Measurements from ENCODE around the gene RTP3. TPM values are rescaled to one million over a fixed set of nuclear protein-coding genes. Genes with fewer than 3 reads are reported as not detected.

The RTP3 gene
- total RNA-seq, 1 donor from 2014 or later: not detected

- H3K4me1 Mint-ChIP-seq (ENCODE audit: low read depth): peaks cover 14% of the 10 kb centered on the region
Observed at GRCh38 chr3:46503200-46503874, 5.6 kb downstream of the RTP3 start.

GRCh38 chr3:46504789-46505188, 7.0 kb downstream of the RTP3 start:
- H3K4me1 Mint-ChIP-seq (ENCODE audit: low read depth): peaks cover 14% of the 10 kb centered on the region
- no peaks in the 10 kb centered on the region for H3K36me3 Mint-ChIP-seq (ENCODE audit: low read depth)
- no peak overlapping the region for H3K27ac Mint-ChIP-seq
- no peak for DNase-seq (ENCODE audit: low spot score)
- H3K9me3 Mint-ChIP-seq: no peaks in the 10 kb centered on the region
- H3K27me3 Mint-ChIP-seq (ENCODE audit: low read depth): peaks cover 13% of the 10 kb centered on the region
- H3K4me3 Mint-ChIP-seq (ENCODE audit: low read depth): no peak overlapping the region
- intact Hi-C loops (cut with micrococcal nuclease): no loop called here

More at GRCh38 chr3:46503200-46503874, 5.6 kb downstream of the RTP3 start:
- no peak for DNase-seq (ENCODE audit: low spot score)
- H3K9me3 Mint-ChIP-seq: no peaks in the 10 kb centered on the region
- H3K27me3 Mint-ChIP-seq (ENCODE audit: low read depth): peaks cover 9% of the 10 kb centered on the region
- intact Hi-C loops (cut with micrococcal nuclease): no loop called here
- no peaks in the 10 kb centered on the region for H3K36me3 Mint-ChIP-seq (ENCODE audit: low read depth)
- no peak overlapping the region for H3K27ac Mint-ChIP-seq
- no peak overlapping the region for H3K4me3 Mint-ChIP-seq (ENCODE audit: low read depth)

- peaks cover 21% of the 10 kb centered on the region for H3K27me3 Mint-ChIP-seq (ENCODE audit: low read depth)
- intact Hi-C loops (cut with micrococcal nuclease): no loop called here
Observed at GRCh38 chr3:46505953-46506352, 8.2 kb downstream of the RTP3 start.

GRCh38 chr3:46506526-46506925, 8.8 kb downstream of the RTP3 start:
- peaks cover 12% of the 10 kb centered on the region for H3K4me1 Mint-ChIP-seq (ENCODE audit: low read depth)
- no peak overlapping the region for H3K27ac Mint-ChIP-seq
- intact Hi-C loops (cut with micrococcal nuclease): no loop called here
- H3K27me3 Mint-ChIP-seq (ENCODE audit: low read depth): peaks cover 25% of the 10 kb centered on the region
- no peak overlapping the region for H3K4me3 Mint-ChIP-seq (ENCODE audit: low read depth)
- no peak for DNase-seq (ENCODE audit: low spot score)
- no peaks in the 10 kb centered on the region for H3K9me3 Mint-ChIP-seq
- H3K36me3 Mint-ChIP-seq (ENCODE audit: low read depth): no peaks in the 10 kb centered on the region

More at GRCh38 chr3:46505953-46506352, 8.2 kb downstream of the RTP3 start:
- Mint-ChIP-seq H3K4me3 (ENCODE audit: low read depth) (no peak overlapping the region), H3K4me1 (ENCODE audit: low read depth) (peaks cover 12% of the 10 kb centered on the region), H3K9me3 (no peaks in the 10 kb centered on the region), H3K36me3 (ENCODE audit: low read depth) (no peaks in the 10 kb centered on the region), H3K27ac (no peak overlapping the region)
- no peak for DNase-seq (ENCODE audit: low spot score)

GRCh38 chr3:46508850-46509591, 11.2 kb downstream of the RTP3 start:
- Mint-ChIP-seq H3K4me3 (ENCODE audit: low read depth) (no peak overlapping the region), H3K9me3 (no peaks in the 10 kb centered on the region), H3K36me3 (ENCODE audit: low read depth) (no peaks in the 10 kb centered on the region), H3K27ac (no peak overlapping the region), H3K4me1 (ENCODE audit: low read depth) (peaks cover 9% of the 10 kb centered on the region), H3K27me3 (ENCODE audit: low read depth) (peaks cover 36% of the 10 kb centered on the region)
- intact Hi-C loops (cut with micrococcal nuclease): no loop called here
- DNase-seq (ENCODE audit: low spot score): no peak

- Mint-ChIP-seq H3K27ac (no peak overlapping the region), H3K27me3 (ENCODE audit: low read depth) (peaks cover 39% of the 10 kb centered on the region), H3K36me3 (ENCODE audit: low read depth) (no peaks in the 10 kb centered on the region), H3K4me1 (ENCODE audit: low read depth) (peaks cover 8% of the 10 kb centered on the region), H3K4me3 (ENCODE audit: low read depth) (no peak overlapping the region), H3K9me3 (no peaks in the 10 kb centered on the region)
- DNase-seq (ENCODE audit: low spot score): no peak
- intact Hi-C loops (cut with micrococcal nuclease): no loop called here
Observed at GRCh38 chr3:46509661-46510187, 11.9 kb downstream of the RTP3 start.

- H3K27ac Mint-ChIP-seq: no peak overlapping the region
- peaks cover 34% of the 10 kb centered on the region for H3K27me3 Mint-ChIP-seq (ENCODE audit: low read depth)
- H3K4me1 Mint-ChIP-seq (ENCODE audit: low read depth): peaks cover 3% of the 10 kb centered on the region
- no peak overlapping the region for H3K4me3 Mint-ChIP-seq (ENCODE audit: low read depth)
- no peak for DNase-seq (ENCODE audit: low spot score)
- H3K9me3 Mint-ChIP-seq: no peaks in the 10 kb centered on the region
- intact Hi-C loops (cut with micrococcal nuclease): no loop called here
- no peaks in the 10 kb centered on the region for H3K36me3 Mint-ChIP-seq (ENCODE audit: low read depth)
Observed at GRCh38 chr3:46512191-46512749, 14.5 kb downstream of the RTP3 start.

- peaks cover 3% of the 10 kb centered on the region for H3K4me1 Mint-ChIP-seq (ENCODE audit: low read depth)
- no peak overlapping the region for H3K27ac Mint-ChIP-seq
- H3K36me3 Mint-ChIP-seq (ENCODE audit: low read depth): no peaks in the 10 kb centered on the region
- H3K4me3 Mint-ChIP-seq (ENCODE audit: low read depth): no peak overlapping the region
- H3K9me3 Mint-ChIP-seq: no peaks in the 10 kb centered on the region
- no peak for DNase-seq (ENCODE audit: low spot score)
- intact Hi-C loops (cut with micrococcal nuclease): no loop called here
- H3K27me3 Mint-ChIP-seq (ENCODE audit: low read depth): peaks cover 19% of the 10 kb centered on the region
Observed at GRCh38 chr3:46516521-46516920, 18.7 kb downstream of the RTP3 start.

- no peak overlapping the region for H3K4me3 Mint-ChIP-seq (ENCODE audit: low read depth)
- intact Hi-C loops (cut with micrococcal nuclease): no loop called here
- no peak for DNase-seq (ENCODE audit: low spot score)
Observed at GRCh38 chr3:46517016-46517783, 19.4 kb downstream of the RTP3 start.

GRCh38 chr3:46517784-46518181, 20.0 kb downstream of the RTP3 start:
- Mint-ChIP-seq H3K27ac (no peak overlapping the region), H3K9me3 (no peaks in the 10 kb centered on the region), H3K4me3 (ENCODE audit: low read depth) (no peak overlapping the region), H3K36me3 (ENCODE audit: low read depth) (no peaks in the 10 kb centered on the region), H3K4me1 (ENCODE audit: low read depth) (peaks cover 3% of the 10 kb centered on the region), H3K27me3 (ENCODE audit: low read depth) (peaks cover 21% of the 10 kb centered on the region)
- intact Hi-C loops (cut with micrococcal nuclease): no loop called here
- no peak for DNase-seq (ENCODE audit: low spot score)

More at GRCh38 chr3:46517016-46517783, 19.4 kb downstream of the RTP3 start:
- H3K4me1 Mint-ChIP-seq (ENCODE audit: low read depth): peaks cover 3% of the 10 kb centered on the region
- no peaks in the 10 kb centered on the region for H3K36me3 Mint-ChIP-seq (ENCODE audit: low read depth)
- H3K27ac Mint-ChIP-seq: no peak overlapping the region
- H3K9me3 Mint-ChIP-seq: no peaks in the 10 kb centered on the region
- H3K27me3 Mint-ChIP-seq (ENCODE audit: low read depth): peaks cover 22% of the 10 kb centered on the region

- intact Hi-C loops (cut with micrococcal nuclease): no loop called here
- DNase-seq (ENCODE audit: low spot score): no peak
- Mint-ChIP-seq H3K9me3 (no peaks in the 10 kb centered on the region), H3K36me3 (ENCODE audit: low read depth) (no peaks in the 10 kb centered on the region), H3K4me3 (ENCODE audit: low read depth) (no peak overlapping the region), H3K27me3 (ENCODE audit: low read depth) (peaks cover 18% of the 10 kb centered on the region), H3K4me1 (ENCODE audit: low read depth) (peaks cover 3% of the 10 kb centered on the region), H3K27ac (no peak overlapping the region)
Observed at GRCh38 chr3:46519952-46520351, 22.2 kb downstream of the RTP3 start.

GRCh38 chr3:46520531-46520930, 22.8 kb downstream of the RTP3 start:
- Mint-ChIP-seq H3K4me3 (ENCODE audit: low read depth) (no peak overlapping the region), H3K4me1 (ENCODE audit: low read depth) (peaks cover 3% of the 10 kb centered on the region), H3K36me3 (ENCODE audit: low read depth) (no peaks in the 10 kb centered on the region), H3K9me3 (no peaks in the 10 kb centered on the region), H3K27me3 (ENCODE audit: low read depth) (peaks cover 21% of the 10 kb centered on the region), H3K27ac (no peak overlapping the region)
- no peak for DNase-seq (ENCODE audit: low spot score)
- intact Hi-C loops (cut with micrococcal nuclease): no loop called here
